ENCODE data around the gene TSBP1. TPM values are rescaled to one million over a fixed set of nuclear protein-coding genes. Genes with fewer than 3 reads are reported as not detected.
"Not testable (repeated sequence)": the region's sequence is repeated elsewhere in the genome, so short reads cannot be mapped to it uniquely, and the experiment has no call there.

The TSBP1 gene
- total RNA-seq, 1 experiment from 2014 or later: not detected

DNA sequence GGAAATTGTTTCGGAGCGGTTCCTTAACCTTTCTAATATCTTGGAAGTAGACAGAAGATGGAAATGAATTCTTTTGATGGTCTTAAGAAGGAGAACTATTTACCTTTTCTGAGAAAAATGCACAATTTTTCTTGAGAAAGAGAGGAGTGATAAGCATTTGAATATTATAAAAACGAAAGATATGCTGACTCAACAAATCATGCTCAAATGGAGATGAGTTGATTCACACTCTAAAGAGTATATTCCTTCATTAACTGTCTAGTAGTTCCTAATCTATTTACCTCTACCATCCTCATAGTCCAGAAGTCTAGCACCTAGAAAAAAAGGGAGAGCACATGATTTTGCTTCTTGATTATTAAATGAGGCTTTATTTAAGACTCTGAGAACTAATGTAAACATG, 4.1 kb downstream of the TSBP1 start:
- TF ChIP-seq, protein P1, sequence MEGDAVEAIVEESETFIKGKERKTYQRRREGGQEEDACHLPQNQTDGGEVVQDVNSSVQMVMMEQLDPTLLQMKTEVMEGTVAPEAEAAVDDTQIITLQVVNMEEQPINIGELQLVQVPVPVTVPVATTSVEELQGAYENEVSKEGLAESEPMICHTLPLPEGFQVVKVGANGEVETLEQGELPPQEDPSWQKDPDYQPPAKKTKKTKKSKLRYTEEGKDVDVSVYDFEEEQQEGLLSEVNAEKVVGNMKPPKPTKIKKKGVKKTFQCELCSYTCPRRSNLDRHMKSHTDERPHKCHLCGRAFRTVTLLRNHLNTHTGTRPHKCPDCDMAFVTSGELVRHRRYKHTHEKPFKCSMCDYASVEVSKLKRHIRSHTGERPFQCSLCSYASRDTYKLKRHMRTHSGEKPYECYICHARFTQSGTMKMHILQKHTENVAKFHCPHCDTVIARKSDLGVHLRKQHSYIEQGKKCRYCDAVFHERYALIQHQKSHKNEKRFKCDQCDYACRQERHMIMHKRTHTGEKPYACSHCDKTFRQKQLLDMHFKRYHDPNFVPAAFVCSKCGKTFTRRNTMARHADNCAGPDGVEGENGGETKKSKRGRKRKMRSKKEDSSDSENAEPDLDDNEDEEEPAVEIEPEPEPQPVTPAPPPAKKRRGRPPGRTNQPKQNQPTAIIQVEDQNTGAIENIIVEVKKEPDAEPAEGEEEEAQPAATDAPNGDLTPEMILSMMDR (IDR thresholded peaks at IDR 0.05; ENCODE audit: unreplicated experiment): no peak
- no peaks in the 10 kb centered on the region for H3K9me3 Mint-ChIP-seq (ENCODE audit: unreplicated experiment)
- no peak overlapping the region for H3K27ac Mint-ChIP-seq (ENCODE audit: low read depth, unreplicated experiment)
- no TSS peak for BruUV-seq (replicated peaks)
- H3K27me3 Mint-ChIP-seq (ENCODE audit: insufficient read depth, unreplicated experiment): peaks cover 70% of the 10 kb centered on the region
- intact Hi-C loops (cut with micrococcal nuclease): no loop called here
- ChIA-PET POLR2A (no interaction called here), CTCF (interaction anchor here (1.4 kb wide), 1 partner anchor 46 kb away, joined by 3 read pairs; no protein-coding TSS in a partner anchor)
- H3K36me3 Mint-ChIP-seq (ENCODE audit: insufficient read depth, unreplicated experiment): no peaks in the 10 kb centered on the region
- no peak for DNase-seq (ENCODE audit: unreplicated experiment)
- no peak overlapping the region for H3K4me3 Mint-ChIP-seq (ENCODE audit: unreplicated experiment)
- peaks cover 6% of the 10 kb centered on the region for H3K4me1 Mint-ChIP-seq (ENCODE audit: insufficient read depth, unreplicated experiment)

DNA sequence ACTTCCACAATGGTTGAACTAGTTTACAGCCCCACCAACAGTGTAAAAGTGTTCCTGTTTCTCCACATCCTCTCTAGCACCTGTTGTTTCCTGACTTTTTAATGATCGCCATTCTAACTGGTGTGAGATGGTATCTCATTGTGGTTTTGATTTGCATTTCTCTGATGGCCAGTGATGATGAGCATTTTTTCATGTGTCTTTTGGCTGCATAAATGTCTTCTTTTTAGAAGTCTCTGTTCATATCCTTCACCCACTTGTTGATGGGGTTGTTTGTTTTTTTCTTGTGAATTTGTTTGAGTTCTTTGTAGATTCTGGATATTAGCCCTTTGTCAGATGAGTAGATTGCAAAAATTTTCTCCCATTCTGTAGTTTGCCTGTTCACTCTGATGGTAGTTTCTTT, 12.5 kb downstream of the TSBP1 start:
- DNase-seq (ENCODE audit: unreplicated experiment); H3K4me3 Mint-ChIP-seq (ENCODE audit: unreplicated experiment); intact Hi-C loops (cut with micrococcal nuclease); BruUV-seq (replicated peaks); H3K4me1 Mint-ChIP-seq (ENCODE audit: insufficient read depth, unreplicated experiment); H3K36me3 Mint-ChIP-seq (ENCODE audit: insufficient read depth, unreplicated experiment); H3K9me3 Mint-ChIP-seq (ENCODE audit: unreplicated experiment); CTCF ChIA-PET; H3K27ac Mint-ChIP-seq (ENCODE audit: low read depth, unreplicated experiment): not testable (repeated sequence)
- POLR2A ChIA-PET: interaction anchor here (0.6 kb wide), 1 partner anchor 309 kb away, joined by 3 read pairs; no protein-coding TSS in a partner anchor
- peaks cover 79% of the 10 kb centered on the region for H3K27me3 Mint-ChIP-seq (ENCODE audit: insufficient read depth, unreplicated experiment)

DNA sequence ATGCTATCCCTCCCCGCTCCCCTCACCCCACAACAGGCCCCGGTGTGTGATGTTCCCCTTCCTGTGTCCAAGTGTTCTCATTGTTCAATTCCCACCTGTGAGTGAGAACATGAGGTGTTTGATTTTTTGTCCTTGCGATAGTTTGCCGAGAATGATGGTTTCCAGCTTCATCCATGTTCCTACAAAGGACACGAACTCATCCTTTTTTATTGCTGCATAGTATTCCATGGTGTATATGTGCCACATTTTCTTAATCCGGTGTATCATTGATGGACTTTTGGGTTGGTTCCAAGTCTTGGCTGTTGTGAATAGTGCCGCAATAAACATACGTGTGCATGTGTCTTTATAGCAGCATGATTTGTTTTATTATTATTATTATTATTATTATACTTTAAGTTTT, 13.2 kb downstream of the TSBP1 start:
- H3K36me3 Mint-ChIP-seq (ENCODE audit: insufficient read depth, unreplicated experiment); BruUV-seq (replicated peaks): not testable (repeated sequence)
- peaks cover 79% of the 10 kb centered on the region for H3K27me3 Mint-ChIP-seq (ENCODE audit: insufficient read depth, unreplicated experiment)

DNA sequence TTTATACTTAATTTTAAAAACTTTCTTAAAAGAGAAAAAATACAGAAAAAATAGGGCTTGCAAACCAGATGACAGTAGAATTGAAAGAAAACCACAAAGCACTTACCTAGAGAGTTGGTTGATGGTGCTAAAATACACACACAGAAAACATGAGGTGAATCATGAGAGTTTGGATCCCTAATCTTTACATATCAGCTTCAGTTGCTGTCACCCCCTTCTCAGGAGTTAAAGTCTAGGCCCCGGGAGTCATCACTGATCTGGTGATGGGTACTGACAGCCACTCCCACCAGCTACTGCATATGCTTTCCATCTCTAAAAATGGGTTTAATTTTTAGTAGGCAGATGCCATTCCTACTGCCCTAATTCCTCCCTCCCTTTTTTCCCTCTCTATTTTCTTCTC, 16.7 kb downstream of the TSBP1 start:
- TF ChIP-seq, protein P1 (IDR thresholded peaks at IDR 0.05; ENCODE audit: unreplicated experiment): no peak
- Mint-ChIP-seq H3K9me3 (ENCODE audit: unreplicated experiment) (no peaks in the 10 kb centered on the region), H3K27ac (ENCODE audit: low read depth, unreplicated experiment) (no peak overlapping the region), H3K36me3 (ENCODE audit: insufficient read depth, unreplicated experiment) (no peaks in the 10 kb centered on the region), H3K4me3 (ENCODE audit: unreplicated experiment) (no peak overlapping the region), H3K27me3 (ENCODE audit: insufficient read depth, unreplicated experiment) (peaks cover 84% of the 10 kb centered on the region), H3K4me1 (ENCODE audit: insufficient read depth, unreplicated experiment) (no peaks in the 10 kb centered on the region)
- ChIA-PET POLR2A (no interaction called here), CTCF (interaction anchor here (0.7 kb wide), 1 partner anchor 108 kb away, joined by 3 read pairs; no protein-coding TSS in a partner anchor)
- intact Hi-C loops (cut with micrococcal nuclease): no loop called here
- no TSS peak for BruUV-seq (replicated peaks)
- no peak for DNase-seq (ENCODE audit: unreplicated experiment)

More for the DNA sequence above, 13.2 kb downstream of the TSBP1 start:
- DNase-seq (ENCODE audit: unreplicated experiment); H3K27ac Mint-ChIP-seq (ENCODE audit: low read depth, unreplicated experiment); intact Hi-C loops (cut with micrococcal nuclease); POLR2A ChIA-PET; H3K4me1 Mint-ChIP-seq (ENCODE audit: insufficient read depth, unreplicated experiment); H3K4me3 Mint-ChIP-seq (ENCODE audit: unreplicated experiment); H3K9me3 Mint-ChIP-seq (ENCODE audit: unreplicated experiment): not testable (repeated sequence)
- CTCF ChIA-PET: interaction anchor here (0.6 to 0.8 kb wide), 2 partner anchors 11 to 510 kb away, joined by 3 read pairs; no protein-coding TSS in a partner anchor

DNA sequence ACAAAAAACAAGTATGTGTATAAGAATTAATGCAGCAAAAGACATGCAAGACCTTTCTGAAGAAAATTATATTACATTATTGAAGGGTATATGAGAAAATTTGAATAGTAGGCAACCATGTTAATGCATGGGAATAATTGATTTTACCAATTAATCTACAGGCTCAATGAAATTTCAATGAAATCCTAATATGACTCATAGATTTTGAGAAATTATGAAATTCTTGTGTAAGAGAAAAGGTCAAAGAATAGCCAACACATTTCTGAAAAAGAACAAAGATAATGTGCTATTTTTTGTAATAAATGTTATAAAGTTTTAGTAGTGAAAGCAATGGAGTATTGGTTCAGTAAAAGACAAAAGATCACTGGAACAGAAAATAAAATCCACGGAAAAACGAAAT, 18.4 kb downstream of the TSBP1 start:
- Mint-ChIP-seq H3K4me3 (ENCODE audit: unreplicated experiment) (no peak overlapping the region), H3K27me3 (ENCODE audit: insufficient read depth, unreplicated experiment) (peaks cover 95% of the 10 kb centered on the region), H3K4me1 (ENCODE audit: insufficient read depth, unreplicated experiment) (no peaks in the 10 kb centered on the region), H3K36me3 (ENCODE audit: insufficient read depth, unreplicated experiment) (no peaks in the 10 kb centered on the region), H3K27ac (ENCODE audit: low read depth, unreplicated experiment) (no peak overlapping the region), H3K9me3 (ENCODE audit: unreplicated experiment) (no peaks in the 10 kb centered on the region)
- CTCF ChIA-PET: no interaction called here
- POLR2A ChIA-PET: no interaction called here
- TF ChIP-seq, protein P1 (IDR thresholded peaks at IDR 0.05; ENCODE audit: unreplicated experiment): no peak
- BruUV-seq (replicated peaks): no TSS peak
- intact Hi-C loops (cut with micrococcal nuclease): no loop called here
- no peak for DNase-seq (ENCODE audit: unreplicated experiment)

All from MCF 10A (cell line).